ENCODE data around the gene C3orf49. TPM values are rescaled to one million over a fixed set of nuclear protein-coding genes. Genes with fewer than 3 reads are reported as not detected.

Gene C3orf49
- polyA plus RNA-seq, 1 of the 3 experiments (the other 2 are of a cell fraction): not detected

DNA sequence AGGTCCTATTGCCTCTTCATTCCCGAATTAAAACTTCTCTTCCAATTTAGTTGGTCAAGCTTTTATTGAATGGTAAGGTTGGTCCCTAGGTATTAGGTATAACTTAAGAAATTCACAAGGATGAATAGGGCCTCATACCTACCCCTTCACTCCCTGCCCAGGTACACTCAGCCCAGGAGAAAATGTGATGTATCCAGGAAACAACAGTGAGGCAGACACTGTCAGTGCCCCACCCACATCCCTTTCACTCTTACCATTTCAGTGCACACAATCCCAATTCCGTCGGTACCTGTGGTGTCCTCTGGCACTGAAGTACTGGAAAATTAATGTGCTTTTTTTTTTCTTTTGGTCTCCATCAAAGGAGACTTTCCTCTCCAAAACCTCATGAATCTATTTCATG is 10.5 kb upstream of the C3orf49 start:
- no peaks in the 10 kb centered on the region for H3K27me3 ChIP-seq (ENCODE audit: insufficient read depth)
- DNase-seq: no peak
- no peaks in the 10 kb centered on the region for H4K20me1 ChIP-seq (ENCODE audit: insufficient read depth)
- H2AFZ ChIP-seq (ENCODE audit: low read depth): no peak overlapping the region
- H3K27ac ChIP-seq (ENCODE audit: low read depth in 2 of 2, low read length in 1 of 2): no peak overlapping the region
- H3K79me2 ChIP-seq (ENCODE audit: insufficient read depth): no peaks in the 10 kb centered on the region
- H3K4me1 ChIP-seq (ENCODE audit: control insufficient read depth in 1 of 2, insufficient read depth in 2 of 2, low read depth in 1 of 2, low read length in 1 of 2): peaks cover 0 to 8% of the 10 kb centered on the region in 2 experiments; a peak in 1 of 4 replicates
- CTCF ChIA-PET: interaction anchor here (1.3 to 2.3 kb wide), 3 partner anchors 10 to 459 kb away, joined by 5 to 17 read pairs (median 7); partner anchors contain the start of gene C3orf49
- H3K4me3 ChIP-seq (ENCODE audit: low read depth in 2 of 2, low read length in 1 of 2): no peak overlapping the region
- POLR2A ChIA-PET: no interaction called here
- H3K9ac ChIP-seq: no peak overlapping the region
- TF ChIP-seq RAD21 (IDR thresholded peaks at IDR 0.05; ENCODE audit: low read length) (no peak), YY1 (IDR thresholded peaks at IDR 0.05; ENCODE audit: low read depth) (no peak), RFX5 (IDR thresholded peaks at IDR 0.05; ENCODE audit: low read length) (no peak), SMC3 (IDR thresholded peaks at IDR 0.05; ENCODE audit: low read depth, low read length) (no peak), POLR2AphosphoS5 (IDR thresholded peaks at IDR 0.05; ENCODE audit: low read depth, low read length) (no peak), FOXJ3 (CRISPR knock-in tag; IDR thresholded peaks at IDR 0.05) (no peak), GATA2 (CRISPR knock-in tag; IDR thresholded peaks at IDR 0.05) (no peak), JUND (IDR thresholded peaks at IDR 0.05) (no peak), NRF1 (IDR thresholded peaks at IDR 0.05; ENCODE audit: low read depth, low read length) (no peak), ELF1 (IDR thresholded peaks at IDR 0.05) (no peak)
- TF ChIP-seq, protein P1, sequence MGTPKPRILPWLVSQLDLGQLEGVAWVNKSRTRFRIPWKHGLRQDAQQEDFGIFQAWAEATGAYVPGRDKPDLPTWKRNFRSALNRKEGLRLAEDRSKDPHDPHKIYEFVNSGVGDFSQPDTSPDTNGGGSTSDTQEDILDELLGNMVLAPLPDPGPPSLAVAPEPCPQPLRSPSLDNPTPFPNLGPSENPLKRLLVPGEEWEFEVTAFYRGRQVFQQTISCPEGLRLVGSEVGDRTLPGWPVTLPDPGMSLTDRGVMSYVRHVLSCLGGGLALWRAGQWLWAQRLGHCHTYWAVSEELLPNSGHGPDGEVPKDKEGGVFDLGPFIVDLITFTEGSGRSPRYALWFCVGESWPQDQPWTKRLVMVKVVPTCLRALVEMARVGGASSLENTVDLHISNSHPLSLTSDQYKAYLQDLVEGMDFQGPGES (IDR thresholded peaks at IDR 0.05; ENCODE audit: low read depth, low read length): no peak
- TF ChIP-seq, protein P2, sequence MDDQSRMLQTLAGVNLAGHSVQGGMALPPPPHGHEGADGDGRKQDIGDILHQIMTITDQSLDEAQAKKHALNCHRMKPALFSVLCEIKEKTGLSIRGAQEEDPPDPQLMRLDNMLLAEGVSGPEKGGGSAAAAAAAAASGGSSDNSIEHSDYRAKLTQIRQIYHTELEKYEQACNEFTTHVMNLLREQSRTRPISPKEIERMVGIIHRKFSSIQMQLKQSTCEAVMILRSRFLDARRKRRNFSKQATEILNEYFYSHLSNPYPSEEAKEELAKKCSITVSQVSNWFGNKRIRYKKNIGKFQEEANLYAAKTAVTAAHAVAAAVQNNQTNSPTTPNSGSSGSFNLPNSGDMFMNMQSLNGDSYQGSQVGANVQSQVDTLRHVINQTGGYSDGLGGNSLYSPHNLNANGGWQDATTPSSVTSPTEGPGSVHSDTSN (IDR thresholded peaks at IDR 0.05): no peak
- TF ChIP-seq, protein P3, sequence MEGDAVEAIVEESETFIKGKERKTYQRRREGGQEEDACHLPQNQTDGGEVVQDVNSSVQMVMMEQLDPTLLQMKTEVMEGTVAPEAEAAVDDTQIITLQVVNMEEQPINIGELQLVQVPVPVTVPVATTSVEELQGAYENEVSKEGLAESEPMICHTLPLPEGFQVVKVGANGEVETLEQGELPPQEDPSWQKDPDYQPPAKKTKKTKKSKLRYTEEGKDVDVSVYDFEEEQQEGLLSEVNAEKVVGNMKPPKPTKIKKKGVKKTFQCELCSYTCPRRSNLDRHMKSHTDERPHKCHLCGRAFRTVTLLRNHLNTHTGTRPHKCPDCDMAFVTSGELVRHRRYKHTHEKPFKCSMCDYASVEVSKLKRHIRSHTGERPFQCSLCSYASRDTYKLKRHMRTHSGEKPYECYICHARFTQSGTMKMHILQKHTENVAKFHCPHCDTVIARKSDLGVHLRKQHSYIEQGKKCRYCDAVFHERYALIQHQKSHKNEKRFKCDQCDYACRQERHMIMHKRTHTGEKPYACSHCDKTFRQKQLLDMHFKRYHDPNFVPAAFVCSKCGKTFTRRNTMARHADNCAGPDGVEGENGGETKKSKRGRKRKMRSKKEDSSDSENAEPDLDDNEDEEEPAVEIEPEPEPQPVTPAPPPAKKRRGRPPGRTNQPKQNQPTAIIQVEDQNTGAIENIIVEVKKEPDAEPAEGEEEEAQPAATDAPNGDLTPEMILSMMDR (IDR thresholded peaks at IDR 0.05): no peak
- TF ChIP-seq, protein P4, sequence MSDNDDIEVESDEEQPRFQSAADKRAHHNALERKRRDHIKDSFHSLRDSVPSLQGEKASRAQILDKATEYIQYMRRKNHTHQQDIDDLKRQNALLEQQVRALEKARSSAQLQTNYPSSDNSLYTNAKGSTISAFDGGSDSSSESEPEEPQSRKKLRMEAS (IDR thresholded peaks at IDR 0.05; ENCODE audit: low read depth): no peak
- TF ChIP-seq, protein P5, sequence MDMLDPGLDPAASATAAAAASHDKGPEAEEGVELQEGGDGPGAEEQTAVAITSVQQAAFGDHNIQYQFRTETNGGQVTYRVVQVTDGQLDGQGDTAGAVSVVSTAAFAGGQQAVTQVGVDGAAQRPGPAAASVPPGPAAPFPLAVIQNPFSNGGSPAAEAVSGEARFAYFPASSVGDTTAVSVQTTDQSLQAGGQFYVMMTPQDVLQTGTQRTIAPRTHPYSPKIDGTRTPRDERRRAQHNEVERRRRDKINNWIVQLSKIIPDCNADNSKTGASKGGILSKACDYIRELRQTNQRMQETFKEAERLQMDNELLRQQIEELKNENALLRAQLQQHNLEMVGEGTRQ (IDR thresholded peaks at IDR 0.05; ENCODE audit: borderline replicate concordance, low read depth, low read length): no peak
- TF ChIP-seq, protein P6, sequence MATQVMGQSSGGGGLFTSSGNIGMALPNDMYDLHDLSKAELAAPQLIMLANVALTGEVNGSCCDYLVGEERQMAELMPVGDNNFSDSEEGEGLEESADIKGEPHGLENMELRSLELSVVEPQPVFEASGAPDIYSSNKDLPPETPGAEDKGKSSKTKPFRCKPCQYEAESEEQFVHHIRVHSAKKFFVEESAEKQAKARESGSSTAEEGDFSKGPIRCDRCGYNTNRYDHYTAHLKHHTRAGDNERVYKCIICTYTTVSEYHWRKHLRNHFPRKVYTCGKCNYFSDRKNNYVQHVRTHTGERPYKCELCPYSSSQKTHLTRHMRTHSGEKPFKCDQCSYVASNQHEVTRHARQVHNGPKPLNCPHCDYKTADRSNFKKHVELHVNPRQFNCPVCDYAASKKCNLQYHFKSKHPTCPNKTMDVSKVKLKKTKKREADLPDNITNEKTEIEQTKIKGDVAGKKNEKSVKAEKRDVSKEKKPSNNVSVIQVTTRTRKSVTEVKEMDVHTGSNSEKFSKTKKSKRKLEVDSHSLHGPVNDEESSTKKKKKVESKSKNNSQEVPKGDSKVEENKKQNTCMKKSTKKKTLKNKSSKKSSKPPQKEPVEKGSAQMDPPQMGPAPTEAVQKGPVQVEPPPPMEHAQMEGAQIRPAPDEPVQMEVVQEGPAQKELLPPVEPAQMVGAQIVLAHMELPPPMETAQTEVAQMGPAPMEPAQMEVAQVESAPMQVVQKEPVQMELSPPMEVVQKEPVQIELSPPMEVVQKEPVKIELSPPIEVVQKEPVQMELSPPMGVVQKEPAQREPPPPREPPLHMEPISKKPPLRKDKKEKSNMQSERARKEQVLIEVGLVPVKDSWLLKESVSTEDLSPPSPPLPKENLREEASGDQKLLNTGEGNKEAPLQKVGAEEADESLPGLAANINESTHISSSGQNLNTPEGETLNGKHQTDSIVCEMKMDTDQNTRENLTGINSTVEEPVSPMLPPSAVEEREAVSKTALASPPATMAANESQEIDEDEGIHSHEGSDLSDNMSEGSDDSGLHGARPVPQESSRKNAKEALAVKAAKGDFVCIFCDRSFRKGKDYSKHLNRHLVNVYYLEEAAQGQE (IDR thresholded peaks at IDR 0.05; ENCODE audit: low read depth, low read length): no peak
- no peaks in the 10 kb centered on the region for H3K9me3 ChIP-seq
- H3F3A ChIP-seq (replicated peaks; ENCODE audit: insufficient read depth): no peaks in the 10 kb centered on the region
- H3K4me2 ChIP-seq: no peak overlapping the region
- H3K9me2 ChIP-seq: no peaks in the 10 kb centered on the region
- no peaks in the 10 kb centered on the region for H3K36me3 ChIP-seq (replicated peaks in 1 of 2; ENCODE audit: control insufficient read depth in 1 of 2, insufficient read depth in 2 of 2, low read length in 1 of 2)
- 91% methylated on average over 3 of the region's 3 CpGs for WGBS (ENCODE audit: low lambda C conversion rate)

Measured in SK-N-SH (cell line).